ENCODE results near the gene TIAM1.

TIAM1 gene

DNA sequence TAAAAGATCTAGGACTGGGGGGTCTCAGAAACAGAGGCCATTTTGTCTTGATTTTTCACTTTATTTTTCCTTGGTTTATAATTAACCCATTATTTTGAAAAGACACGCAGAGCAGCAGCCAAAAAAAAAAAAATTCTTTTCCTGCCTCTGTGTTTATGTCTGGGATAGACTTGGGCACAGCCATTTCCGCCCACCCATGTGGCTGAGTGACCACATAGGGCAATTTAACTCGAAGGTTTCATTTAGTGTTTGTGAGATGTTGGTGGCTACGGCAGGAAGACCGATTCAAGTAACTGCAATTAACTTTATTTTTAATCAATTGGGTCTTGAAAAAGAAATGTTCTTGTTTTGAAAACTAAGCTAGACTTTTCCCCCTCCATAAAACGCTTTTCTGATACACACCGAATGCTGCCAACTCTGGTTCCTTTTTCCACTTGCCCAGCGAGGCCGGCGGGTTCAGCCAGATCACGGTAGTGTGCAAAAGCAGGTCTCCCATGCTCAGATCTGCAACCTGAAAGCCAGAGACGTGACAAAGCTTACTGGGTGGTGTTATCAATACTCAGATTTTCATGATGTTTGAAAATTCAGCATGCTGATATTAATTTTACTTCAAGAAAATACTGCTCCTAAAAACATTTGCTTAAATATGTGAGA, 208.4 kb downstream of the TIAM1 start:
- no peak for DNase-seq (ENCODE audit: low read depth)

DNA sequence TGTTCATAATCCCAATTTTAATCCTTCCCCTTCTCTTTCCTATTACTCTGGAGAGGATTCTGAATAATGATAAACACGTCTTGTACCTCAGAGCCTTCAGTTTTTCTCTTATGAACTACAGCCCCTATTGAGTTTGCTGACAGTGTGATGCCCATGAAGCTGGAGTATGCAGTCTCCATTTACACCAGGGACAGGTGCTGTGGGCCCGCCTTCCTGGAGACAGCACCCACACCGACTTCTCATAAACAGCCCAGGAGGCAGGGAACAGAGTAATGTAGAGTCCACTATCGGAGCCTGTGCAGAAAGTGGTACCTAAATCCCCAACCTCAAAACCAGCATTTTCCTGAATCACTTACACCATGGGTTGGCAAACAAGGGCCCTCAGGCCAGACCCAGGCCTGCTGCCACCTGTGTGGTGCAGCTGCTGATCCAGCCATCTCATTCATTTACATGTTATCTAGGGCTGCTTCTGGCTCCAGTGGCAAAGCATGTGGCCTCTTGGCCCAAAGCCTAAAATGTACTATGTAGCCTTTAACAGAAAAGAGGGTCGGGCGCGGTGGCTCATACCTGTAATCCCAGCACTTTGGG, 210.7 kb downstream of the TIAM1 start:
- no peak for DNase-seq (ENCODE audit: low read depth)

DNA sequence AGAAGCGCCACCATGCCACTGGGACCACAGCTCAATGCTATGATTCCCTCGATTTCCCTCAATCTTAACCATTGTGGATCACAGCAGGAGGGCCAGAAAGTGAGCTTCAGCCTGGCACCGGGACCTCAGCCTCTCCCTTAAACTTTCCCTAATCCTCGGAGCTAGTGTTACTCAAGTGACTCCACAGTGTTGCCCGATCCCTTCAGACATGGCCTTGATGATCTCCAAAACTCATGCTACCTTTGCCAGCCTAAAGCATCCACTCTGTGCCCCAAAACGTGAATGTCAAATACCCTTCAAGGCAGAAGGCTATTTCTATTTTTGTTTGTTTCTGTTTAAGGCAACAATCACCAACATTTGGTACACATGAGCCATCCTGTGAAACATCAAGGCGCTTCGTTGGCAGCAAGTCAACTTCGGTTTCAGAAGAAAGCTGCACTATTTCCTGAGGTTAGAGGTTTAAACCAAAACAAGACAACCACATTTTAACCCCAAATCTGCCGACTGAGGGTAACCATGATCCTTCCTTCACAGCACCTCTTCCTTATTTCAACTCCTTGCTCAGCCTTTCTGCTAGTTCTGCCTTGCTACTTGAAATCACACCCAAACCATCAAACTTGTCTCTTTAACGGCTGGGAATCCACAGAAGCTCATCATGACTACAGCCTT, 211.4 kb downstream of the TIAM1 start:
- DNase-seq (ENCODE audit: low read depth): peak; percentile 56

DNA sequence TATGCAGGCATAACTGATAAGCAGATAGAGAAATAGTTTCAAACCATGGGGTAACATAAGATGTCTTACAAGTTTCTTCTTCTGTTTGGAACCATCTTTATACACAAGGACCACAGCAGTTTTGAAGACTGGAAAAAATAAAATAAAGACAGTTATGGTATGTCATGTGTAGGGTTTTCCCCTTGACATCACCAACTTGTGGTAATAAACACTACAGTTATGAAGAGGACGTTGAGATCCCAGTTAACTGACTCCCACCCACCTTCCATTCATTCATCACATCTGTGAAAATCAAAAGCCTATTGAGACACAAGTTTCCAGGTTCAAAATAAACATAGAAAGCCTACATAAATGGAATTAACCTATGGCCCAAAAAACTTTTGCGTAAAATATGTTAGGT, 213.2 kb downstream of the TIAM1 start:
- DNase-seq (ENCODE audit: low read depth): no peak

DNA sequence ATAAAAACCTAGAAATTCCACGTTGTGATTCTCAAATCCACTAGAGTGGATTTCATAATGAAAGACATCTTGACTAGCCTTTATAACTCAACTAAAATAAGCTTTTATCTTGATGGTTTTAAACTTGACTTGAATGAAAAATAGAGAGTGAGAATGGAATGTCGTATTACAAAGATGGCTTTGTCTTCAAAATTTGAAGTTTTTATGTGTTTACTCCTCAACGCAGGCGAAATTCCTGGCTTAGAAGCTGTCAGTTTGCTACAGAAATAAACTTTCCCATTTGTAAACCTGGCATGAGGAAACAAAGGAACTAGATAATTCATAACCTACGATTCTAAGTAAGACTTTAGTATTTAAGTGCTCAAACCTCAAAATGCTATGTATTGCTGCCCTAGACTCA, 215.8 kb downstream of the TIAM1 start:
- DNase-seq (ENCODE audit: low read depth): no peak

DNA sequence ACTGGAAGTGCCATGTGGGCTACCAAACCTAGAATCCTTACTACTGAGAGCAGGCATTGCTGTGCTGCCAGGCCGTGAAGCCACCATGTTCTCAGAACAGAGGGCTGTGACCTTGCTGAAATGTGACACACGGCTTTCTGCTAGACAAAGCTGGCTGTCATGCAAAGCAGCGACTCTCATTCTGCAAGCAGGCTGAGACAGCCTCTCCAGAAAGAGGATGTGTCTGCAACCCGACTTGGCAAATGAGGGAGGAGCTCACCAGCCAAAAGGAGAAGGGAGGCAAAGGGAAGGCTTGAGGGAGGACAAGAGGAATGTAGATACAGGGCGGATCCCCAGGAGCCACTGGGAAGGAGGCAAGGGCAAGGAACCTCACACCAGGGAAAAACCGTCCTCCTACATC, 220.1 kb downstream of the TIAM1 start:
- DNase-seq (ENCODE audit: low read depth): no peak

DNA sequence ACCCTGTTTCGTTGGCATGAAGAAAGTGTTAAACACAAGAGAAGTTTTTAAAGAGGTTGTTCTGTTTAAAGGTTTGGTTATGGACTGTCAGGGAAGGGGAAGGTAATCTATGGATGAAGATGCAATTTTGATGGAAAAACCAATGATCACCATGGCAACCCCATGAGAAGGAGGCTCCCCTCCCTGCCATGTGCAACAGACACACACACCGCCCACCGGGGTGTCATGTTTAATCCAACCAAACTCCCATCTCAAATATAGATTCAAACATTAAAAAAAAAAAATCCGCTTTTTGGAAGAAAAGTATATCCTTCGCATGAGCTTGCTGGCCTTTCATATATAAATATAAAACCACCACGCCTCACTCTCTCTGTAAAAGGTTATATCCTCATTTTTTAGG, 224.9 kb downstream of the TIAM1 start:
- no peak for DNase-seq (ENCODE audit: low read depth)

DNA sequence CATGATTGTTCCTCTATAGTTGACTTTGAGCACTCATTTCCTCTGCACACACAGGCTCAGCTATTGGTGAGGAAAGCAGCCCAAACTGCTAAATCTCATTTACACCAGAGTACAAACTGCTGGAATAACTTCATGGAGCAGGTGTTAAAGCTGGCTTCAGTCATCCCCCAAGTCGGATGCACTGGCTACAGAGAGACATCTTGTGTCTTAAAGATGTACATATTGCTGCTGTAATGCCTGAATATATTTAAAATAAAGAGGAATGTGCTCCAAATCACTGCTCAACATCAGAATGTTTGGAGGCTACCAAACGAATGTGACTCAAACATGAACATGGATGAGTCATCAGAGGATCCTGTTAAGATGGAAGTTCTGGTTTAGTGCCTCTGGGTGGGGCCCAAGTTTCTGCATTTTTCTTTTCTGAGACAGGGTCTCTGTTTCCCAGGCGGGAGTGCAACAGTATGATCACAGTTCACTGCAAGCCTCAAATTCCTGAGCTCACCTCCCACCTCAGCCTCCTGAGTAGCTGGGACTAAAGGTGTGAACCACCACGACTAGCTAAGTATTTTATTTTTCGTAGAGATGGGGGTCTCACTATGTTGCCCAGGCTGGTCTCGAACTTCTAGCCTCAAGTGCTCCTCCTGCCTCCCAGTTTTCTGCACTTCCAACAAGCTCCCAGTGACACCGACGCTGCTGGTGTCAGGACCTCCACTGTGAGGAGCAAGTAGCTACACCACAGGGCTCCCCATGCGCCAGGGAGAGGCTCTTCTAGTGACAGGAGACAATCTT, 226.7 kb downstream of the TIAM1 start:
- no peak for DNase-seq (ENCODE audit: low read depth)

DNA sequence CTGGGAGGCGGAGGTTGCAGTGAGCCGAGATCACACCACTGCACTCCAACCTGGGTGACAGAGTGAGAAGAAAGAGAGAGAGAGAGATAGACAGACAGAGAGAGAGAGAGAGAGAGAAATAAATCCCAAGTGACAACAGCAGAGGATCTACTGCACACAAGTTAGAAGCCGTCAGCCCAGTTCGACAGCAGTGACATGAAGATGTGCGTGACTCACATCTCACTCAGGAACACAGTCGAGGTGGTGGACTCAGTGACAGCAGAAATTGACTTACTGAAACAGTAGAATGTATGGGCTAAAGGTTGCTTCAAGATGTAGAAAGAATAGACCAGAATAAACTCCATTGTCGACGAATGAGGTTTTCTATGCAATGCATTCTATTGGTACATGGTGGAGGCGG, 228.8 kb downstream of the TIAM1 start:
- DNase-seq (ENCODE audit: low read depth): no peak

DNA sequence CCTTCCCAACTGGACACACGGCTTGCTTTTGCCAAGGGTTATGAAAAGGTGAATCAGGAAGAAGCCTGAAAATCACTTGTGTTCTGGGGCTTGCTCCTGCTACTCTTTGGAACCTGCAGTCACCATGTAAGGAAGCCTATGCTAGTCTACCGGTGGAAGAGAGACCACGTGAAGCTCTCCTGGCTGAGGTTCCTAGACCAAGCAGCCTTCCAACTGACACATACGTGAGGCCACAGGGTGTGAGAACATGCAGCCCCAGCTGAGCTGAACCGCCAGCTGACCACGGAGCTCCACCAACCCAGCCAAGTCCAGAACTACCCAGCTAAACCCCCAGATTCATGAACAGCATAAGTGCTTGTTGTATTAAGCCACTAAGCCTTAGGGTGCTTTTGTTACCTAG, 233.0 kb downstream of the TIAM1 start:
- no peak for DNase-seq (ENCODE audit: low read depth)

DNA sequence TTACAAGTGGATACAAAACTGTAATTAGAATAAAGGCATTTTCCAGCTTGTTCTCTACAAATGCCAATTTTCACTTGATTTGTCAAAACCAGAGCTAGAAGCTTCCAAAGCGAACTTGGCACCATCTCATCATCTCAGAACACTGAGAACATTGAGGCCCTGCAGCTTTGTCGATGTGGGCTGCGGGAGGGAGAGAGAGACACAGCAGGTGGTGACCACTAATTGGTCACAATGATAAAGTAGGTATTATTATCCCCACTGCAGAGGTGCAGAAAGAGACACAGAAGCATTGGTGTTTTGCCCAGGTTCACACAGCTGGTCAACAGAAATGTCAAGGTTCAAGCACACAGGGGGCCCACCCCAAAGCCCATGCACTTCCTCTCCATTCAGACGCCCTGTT, 233.6 kb downstream of the TIAM1 start:
- no peak for DNase-seq (ENCODE audit: low read depth)

DNA sequence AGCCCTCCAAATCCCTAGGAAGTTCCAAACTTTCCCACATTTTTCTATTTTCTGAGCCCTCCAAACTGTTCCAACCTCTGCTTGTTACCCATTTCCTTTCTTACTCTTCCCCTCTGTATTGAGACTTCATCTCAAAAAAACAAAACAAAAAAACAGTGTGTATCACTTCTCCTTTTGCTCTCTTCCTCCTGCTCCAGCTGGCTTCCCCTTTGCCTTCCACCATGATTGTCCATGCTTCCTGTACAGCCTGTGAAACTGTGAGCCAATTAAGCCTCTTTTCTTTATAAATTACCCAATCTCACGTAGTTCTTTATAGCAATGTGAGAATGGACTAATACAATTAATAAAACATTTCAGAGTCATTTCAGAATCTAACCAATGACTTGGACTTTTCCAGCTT, 236.2 kb downstream of the TIAM1 start:
- no peak for DNase-seq (ENCODE audit: low read depth)

DNA sequence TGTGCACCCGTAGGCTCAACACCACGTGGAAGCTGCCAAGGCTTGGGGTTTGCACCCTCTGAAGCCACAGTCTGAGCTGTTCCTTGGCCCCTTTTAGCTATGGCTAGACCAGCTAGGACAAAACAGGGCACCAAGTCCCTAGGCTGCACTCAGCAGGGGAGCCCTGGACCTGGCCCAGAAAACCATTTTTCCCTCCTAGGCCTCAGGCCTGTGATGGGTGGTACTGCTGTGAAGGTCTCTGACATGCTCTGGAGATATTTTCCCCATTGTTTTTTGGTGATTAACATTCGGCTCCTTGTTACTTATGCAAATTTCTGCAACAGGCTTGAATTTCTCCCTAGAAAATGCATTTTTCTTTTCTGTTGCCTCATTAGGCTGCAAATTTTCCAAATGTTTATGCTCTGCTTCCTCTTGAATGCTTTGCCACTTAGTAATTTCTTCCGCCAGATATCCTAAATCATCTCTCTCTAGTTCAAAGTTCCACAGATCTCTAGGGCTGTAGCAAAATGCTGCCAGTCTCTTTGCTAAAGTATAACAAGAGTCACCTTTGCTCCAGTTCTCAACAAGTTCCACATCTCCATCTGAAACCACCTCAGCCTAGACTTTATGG, 236.8 kb downstream of the TIAM1 start:
- DNase-seq (ENCODE audit: low read depth): no peak

DNA sequence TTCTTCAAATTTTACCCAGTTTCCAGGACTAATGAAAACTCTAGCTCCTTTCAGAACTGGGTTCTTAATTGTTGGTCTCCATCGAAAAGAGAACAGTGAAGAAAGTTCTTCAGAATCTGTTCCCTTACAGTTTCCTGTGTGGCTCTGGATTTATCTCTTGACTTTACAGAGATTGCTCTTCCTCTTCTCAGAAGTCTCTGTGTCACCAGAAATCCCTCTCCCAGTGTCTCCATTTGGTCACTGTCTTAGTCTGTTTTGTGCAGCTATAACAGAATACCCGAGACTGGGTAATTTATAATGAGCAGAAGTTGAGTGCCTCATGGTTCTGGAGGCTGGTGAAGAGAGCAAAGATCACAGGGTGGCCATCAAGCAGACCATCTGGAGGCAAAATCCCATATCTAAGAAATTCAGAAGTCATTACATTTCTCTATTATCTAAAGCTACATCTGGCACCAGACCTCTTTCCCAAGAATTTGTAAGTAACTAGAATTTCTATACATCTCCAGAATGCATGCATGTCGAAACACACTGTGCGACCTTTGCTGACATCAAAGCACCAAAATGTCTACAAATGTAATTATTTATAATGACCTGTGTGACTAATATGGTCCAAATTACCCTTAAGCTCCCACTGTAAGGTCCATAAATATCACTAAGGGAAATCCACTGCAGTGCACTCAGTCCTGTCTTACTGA, 240.3 kb downstream of the TIAM1 start:
- DNase-seq (ENCODE audit: low read depth): no peak

DNA sequence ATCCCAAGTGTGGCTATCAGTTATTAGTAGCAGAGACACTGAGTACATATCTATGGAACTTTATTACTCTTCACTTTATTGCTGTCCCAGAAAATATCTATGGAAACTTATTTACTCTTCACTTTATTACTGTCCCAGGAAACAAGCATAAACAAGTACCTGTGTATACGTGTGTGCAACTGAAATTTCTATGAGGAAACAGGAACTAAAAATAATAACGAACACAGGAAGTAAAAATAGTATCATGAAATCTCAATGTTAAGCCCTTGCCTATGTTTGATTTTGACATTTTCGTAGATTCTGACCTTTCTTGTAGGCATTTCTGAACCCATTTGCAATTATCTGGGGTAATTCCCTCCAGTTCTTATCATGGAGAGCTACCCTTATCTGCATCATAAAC, 240.9 kb downstream of the TIAM1 start:
- no peak for DNase-seq (ENCODE audit: low read depth)

DNA sequence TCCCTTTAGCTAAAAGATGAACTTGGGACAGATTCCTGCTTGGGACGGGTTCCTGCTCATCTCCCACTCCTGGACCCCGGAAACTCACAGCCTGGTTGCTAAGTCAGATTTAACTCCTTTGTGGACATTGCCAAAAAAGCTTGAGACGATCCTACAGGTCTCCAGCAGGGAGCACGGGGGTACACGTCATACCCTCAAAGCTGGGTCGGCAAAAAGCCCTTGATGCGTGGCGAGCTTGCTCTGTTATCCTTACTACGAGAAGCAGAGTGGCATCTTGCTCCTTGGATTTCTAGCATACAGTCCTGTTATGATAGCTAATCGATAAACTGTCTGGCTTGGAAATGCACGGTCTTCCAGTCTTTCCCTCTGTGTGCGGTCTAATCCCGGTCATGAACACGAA, 244.9 kb downstream of the TIAM1 start:
- no peak for DNase-seq (ENCODE audit: low read depth)

DNA sequence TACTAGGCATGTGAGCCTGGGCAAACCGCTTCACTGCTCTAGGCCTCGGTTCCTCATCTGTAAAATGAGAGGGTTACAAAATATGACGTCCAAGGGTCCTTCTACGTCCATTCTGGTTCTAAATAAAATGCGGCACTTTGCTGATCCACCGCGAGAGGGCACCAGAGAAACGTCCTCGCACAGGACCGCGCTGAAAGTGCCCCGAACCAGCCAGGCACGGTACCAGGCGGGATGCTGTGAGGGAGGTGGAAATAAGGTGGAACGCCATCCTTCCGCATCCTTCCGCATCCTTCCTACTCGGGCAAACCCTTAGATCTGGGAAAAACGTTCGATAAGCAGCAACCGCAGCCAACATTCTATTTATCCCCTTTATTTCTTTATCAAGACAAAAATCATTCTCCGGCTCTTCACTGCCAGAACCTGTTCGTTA, 245.5 kb downstream of the TIAM1 start:
- DNase-seq (ENCODE audit: low read depth): peak; percentile 59

DNA sequence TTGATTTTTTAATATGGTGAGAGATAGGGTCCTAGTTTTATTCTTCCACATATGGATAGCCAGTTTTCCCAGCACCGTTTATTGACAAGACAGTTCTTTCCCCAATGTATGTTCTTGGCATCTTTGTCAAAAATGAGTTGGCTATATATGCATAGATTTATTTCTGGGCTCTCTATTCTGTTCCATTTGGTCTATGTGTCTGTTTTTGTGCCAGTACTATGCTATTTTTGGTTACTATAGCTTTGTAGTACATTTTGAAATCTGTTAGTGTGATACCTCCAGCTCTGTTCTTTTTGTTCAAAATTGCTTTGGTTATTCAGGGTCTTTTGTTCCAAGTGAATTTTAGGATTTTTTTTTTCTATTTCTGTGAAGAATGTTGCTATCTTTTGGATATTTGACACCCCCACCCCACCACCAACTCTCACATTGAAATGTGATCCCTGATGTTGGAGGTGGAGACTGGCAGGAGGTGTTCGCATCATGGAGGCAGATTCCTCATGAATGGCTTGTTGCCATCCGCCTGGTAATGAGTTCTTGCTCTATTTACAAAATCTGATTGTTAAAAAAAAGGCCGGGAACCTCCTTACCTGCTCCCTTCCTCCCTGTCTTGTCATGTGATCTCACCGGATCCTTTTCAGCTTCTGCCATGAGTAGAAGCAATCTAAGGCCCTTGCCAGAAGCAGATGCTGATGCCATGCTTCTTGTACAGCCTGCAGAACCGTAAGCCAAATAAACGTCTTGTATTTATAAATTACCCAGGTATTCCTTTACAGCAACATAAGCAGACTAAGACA, 251.0 kb downstream of the TIAM1 start:
- no peak for DNase-seq (ENCODE audit: low read depth)

DNA sequence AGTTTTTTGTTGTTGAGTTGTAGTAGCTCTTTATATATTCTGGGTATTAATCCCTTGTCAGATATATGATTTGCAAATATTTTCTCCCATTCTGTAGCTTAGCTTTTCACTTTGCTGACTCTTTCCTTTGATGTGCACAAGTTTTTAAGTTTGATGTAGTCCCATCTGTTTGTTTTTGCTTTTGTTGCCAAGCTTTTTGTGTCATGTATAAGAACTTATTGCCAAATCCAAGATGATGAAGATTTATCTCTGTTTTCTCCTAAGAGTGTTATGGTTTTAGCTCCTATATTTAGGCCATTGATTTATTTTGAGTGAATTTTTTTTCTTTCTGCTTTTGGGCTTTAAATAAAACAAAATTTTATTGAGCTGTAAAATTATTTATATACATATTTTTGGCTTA, 253.7 kb downstream of the TIAM1 start:
- DNase-seq (ENCODE audit: low read depth): no peak

DNA sequence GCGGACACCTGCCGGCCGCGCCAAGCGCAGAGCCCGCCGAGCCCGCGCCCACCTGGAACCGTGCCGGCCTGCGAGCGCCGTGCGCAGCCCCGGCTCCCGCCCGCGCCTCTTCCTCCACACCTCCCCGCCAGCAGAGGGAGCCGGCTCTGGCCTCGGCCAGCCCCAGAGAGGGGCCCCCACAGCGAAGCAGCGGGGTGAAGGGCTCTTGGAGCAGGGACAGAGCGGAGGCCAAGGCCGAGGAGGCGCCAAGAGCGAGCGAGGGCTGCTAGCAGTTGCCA, 255.6 kb downstream of the TIAM1 start:
- DNase-seq (ENCODE audit: low read depth): no peak
